HG02798 (cell line): ENCODE measurements around the gene ANKS1A.

Experiments used
- ATAC-seq: cut with Tn5 transposase; IDR thresholded peaks from one replicate; pipeline ENCODE4 v1.9.1; 2021; ENCODE audit warnings: mild to moderate bottlenecking; ENCODE audit not compliant: unreplicated experiment, poor library complexity

The ANKS1A gene

DNA sequence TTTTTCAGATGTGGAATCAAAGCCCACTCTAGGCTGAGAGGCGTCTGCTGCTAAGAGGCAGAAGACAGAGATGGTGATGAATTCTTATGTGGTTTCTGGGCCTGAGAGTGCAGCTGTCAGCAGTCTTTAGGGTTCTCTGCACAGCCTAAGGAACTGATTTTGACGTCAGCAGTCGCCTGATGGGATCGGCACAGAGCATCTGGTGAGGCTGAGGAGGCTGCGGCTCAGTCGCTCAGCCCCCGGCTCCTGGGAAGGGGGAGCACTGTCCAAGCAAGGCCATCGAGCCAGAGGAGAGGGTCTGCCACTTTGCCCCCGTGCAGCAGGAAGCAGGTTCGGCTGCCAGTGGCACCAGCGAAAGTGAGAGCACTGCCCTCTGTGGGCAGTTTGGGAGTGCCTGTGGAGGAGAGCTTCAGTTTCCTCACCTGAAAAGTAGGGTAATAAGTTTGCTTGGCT is 159.6 kb downstream of the ANKS1A start:
- ATAC-seq: no peak

DNA sequence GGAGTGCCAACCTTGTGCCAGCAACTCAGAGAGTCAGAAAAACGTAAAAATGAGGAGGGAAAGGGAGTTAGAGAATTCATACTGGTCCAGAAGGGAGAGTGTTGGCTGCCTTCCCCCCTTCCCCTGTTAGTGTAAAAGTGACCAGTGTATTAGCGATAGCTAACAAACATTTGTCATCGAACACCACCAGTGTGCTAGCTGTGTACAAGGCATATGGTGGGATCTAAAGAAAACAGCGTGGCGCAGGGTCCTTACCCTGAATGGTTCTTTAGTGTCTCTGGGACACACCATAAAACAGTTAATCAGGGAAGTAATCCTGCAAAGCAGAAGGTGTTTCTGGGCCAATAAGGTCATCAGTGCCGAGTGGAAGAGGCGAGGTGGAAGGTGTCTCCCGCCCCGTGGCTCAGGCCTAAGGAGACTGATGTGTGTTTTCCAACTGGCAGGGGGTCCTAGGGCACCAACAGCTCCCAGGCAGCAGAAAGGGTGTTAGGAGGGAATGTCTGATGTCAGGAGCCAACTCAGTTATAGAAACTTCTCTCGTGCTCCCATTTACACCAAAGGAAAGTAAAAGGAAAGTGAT is 160.2 kb downstream of the ANKS1A start:
- ATAC-seq: no peak

DNA sequence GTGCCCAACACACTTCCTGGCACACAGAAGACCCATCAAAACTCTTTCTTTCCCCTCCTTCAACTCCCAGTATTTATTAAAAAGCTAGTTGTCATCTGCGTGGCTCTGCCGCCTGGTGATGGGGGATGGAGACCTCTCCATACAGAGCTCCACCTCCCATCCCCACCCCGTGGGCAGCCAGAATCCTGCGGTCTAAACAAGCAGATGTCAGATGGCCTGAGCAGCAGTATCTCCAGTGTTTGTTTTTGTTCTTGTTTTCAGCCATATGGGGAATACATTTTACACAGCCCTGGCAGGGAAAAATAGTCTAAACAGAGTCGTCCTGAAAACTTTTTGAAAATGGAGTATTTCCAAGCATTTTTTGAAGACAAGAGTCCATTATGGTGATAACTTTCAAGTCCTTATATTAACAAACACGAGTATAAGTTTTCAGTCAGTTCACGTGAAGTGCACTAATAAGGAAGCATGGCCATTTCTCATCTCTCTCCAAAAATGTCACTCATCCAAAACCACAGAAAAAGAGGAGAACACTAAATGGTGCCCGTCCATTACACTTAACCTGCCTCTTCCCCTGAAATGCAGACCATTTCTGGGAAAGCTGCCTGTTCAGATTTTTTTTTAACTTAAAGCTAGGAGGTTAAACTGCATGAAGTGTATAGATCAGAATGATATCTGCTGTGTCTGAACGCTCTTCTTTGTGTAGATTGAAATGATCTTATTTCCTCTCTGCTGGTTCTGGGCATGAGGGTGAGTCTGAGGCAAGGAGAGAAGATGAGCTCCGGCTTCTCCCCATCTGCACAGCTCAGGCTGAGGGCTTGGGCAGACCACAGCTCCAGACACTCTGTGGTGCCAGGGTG is 161.1 kb downstream of the ANKS1A start:
- no peak for ATAC-seq

DNA sequence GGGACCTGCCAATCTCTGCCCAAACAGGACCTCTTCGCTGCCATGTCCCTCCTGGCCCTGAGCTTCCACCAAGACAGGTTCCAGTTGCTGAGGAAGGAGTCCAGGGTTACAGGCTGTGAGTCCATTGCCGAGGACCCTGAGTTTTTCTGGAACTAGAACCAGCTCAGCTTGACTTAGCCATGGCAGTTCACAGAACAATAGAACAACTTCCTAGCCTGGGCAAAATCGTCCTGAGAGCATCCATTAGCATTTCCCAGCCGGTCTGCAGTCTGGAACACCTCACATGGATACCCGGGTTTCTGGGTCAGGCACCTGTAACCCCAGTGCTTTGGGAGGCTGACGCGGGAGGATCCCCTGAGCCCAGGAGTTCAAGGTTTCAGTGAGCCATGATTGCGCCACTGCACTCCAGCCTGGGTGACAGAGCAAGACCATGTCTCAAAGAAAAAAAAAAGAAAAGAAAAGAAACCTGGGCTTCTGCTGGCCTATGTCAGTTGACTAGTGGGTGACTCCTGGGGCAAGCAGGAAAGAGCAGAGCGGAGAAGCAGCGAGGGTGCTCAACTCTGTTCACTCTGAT is 161.8 kb downstream of the ANKS1A start:
- no peak for ATAC-seq

DNA sequence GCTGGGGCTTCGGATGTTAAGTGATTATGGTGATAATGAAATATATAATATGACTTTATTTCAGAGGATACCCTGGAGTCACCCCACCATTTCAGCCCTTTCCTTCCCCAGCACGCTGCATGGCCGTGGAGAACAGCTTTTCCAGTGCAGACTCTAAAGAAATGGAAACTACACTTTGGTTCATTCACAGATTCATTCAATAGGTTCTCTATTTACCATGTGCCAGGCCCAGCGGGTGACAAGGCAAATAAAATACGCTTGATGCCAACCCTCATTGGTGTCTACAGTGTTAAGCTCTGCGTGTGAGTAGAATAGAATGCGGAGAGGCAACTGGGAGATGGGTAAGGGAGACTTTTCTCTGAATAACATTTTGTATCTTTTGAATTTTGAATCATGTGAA is 162.3 kb downstream of the ANKS1A start:
- no peak for ATAC-seq

DNA sequence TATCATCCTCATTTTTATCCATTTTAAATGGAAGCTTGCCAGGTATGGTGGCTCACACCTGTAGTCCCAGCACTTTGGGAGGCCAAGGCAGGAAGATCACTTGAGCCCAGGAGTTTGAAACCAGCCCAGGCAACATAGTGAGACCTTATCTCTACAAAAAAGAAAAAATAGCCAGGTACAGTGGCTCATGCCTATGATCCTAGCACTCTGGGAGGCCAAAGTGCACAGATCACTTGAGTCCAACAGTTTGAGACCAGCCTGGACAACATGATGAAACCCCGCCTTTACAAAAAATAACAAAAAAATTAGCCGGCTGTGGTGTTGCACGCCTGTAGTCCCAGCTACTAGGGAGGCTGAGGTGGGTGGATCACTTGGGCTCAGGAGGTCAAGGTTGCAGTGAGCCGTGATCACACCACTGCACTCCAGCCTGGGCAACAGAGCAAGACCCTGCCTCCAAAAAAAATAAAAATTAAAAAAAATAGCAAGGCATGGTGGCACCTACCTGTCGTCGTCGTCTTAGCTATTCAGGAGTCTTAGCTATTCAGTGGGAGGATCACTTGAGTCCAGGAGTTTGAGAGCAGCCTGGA is 163.0 kb downstream of the ANKS1A start:
- ATAC-seq: no peak

DNA sequence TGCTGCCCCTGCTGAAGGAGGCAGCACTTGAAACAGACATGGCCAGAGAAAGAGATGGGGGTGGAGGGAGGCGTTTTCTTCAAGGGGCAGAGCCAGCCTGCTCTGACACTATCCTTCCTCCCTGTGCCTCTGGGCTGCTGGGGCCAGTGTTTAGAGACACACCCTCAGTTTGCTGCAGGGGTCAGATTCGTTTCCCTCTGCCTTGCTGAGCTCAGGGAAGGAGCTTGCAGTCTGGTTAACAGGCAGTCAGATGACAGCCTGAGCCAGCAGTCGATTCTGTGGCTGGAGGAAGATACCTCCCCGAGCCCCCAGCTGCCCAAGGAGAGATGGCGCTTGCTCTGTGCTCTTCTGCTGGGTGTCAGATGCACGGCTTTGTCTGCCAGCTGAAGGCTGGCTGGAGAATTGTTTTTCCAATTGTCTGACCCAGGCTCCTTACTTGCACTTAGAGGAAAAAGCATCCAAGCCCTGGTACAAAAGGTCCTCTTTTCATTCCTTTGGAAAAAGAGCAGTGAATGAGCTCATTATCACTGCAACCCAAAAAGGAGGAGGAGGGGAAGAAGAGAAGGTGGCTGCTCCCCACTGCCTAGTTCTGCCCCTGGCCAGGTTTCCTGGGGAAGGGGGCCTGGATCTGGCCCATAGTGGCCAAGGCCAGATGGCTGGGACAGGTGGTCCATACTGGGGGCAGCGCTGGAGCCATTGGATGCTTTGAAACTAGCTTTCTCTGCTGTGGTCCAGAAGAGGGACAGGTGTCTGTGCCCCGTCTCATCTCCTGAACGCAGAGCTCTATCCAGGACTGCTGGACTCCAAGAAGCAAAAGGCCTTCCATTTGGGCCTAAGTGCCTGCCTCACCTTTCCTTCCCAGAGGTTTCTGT is 163.9 kb downstream of the ANKS1A start:
- ATAC-seq: no peak

DNA sequence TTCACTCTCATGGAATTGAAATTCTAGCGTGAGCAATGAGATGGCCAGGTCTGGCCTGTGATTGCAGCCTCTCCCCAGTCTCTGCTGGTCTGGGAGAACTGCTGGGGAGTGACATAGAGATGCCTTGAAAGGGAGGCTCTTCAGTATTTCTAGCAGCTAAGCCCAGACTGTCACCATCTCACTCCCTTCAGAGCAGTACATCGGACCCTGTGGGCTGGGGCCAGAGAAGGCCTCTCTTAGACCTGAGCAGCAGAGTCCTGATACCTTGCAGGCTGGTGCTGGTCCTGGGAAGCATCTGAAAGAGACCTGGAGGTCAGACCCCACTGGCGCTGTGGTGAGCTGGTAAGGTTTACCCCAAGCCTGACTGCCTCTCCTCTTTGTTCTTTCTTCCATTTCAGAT is 164.6 kb downstream of the ANKS1A start:
- no peak for ATAC-seq

DNA sequence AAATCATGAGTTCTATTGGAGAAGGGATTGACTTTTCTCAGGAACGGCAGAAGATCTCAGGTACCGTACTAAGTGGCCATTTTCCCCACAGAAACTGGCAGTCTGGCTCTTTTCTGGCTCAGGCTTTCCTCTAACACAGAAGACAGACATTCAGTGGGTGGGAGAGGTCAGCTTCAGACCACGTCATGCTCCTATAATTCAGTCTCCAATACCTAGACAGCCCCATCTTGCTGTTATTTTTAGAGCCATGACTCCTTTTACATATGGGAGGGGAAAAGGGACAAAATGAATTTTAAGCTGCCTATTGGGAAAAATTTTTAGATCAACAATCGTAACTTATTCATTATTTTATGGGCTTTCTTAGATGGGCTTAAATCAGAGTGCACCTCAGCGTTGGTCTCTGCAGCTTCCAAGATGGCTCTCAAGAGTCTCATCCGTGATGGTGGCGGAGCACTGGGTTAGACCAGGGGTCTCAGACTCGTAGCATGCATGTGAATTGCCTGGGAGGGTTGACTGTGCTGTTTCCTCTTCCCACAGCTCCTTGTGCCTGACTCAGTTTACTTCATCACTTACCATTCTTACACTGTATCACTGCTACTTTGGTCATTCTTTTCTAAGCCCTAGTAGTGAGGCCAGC is 165.2 kb downstream of the ANKS1A start:
- ATAC-seq: no peak

DNA sequence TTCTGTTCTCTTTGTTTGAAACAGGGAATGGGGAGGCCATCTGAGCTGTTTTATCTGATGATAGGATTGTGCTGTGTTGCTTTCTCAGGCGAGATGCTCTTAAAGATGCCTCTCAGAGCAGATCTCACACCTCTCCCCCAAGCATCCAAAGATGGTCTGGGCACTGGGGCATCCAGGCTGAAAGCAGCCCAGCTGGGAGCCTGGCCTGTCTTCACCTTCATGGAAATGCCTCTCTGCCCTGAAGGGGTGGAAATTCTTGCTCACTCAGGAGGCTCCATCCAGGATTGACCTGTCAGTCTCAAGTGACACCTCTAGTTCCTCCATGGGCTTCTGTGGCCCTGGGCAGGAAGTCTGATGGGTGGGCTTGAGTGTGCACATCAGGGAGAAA is 165.7 kb downstream of the ANKS1A start:
- no peak for ATAC-seq

DNA sequence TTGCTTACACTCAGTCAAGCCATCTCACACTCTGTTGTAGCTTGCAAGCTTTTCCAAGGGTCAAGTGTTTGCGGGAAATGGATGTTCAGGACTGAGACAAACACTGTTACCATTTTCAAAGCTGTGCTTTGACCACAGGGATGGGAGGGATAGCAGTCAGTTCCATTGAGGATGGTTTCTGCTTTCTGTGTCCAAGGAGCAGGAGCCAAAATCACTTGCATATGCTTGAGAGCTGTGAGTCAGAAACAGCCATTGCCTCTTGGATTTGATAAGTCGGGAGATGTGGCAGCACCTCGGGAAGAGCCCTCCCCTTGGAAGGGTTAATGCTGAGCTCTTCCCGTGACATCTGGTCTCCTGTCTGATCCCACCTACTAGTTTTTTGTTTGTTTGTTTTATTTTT is 166.8 kb downstream of the ANKS1A start:
- no peak for ATAC-seq

DNA sequence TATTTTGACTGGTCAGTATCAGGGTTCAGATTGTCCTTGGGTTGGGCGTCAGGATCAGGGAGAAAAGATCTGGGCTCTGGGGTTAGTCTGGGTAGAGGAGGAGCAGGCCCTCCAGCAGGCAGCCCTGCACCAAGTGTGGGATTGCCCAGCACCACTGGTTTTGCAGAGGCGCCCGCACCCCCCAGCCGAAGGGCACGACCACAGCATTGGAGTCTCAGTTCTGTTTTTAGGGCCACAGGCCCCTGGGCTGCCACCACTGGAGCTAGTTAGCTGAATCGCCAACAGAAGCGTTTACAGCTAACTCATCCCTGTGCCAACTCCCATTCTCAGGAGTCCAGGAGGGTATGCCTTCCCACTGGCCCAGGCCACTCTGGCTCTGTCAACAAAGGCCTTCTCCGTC is 167.9 kb downstream of the ANKS1A start:
- no peak for ATAC-seq

DNA sequence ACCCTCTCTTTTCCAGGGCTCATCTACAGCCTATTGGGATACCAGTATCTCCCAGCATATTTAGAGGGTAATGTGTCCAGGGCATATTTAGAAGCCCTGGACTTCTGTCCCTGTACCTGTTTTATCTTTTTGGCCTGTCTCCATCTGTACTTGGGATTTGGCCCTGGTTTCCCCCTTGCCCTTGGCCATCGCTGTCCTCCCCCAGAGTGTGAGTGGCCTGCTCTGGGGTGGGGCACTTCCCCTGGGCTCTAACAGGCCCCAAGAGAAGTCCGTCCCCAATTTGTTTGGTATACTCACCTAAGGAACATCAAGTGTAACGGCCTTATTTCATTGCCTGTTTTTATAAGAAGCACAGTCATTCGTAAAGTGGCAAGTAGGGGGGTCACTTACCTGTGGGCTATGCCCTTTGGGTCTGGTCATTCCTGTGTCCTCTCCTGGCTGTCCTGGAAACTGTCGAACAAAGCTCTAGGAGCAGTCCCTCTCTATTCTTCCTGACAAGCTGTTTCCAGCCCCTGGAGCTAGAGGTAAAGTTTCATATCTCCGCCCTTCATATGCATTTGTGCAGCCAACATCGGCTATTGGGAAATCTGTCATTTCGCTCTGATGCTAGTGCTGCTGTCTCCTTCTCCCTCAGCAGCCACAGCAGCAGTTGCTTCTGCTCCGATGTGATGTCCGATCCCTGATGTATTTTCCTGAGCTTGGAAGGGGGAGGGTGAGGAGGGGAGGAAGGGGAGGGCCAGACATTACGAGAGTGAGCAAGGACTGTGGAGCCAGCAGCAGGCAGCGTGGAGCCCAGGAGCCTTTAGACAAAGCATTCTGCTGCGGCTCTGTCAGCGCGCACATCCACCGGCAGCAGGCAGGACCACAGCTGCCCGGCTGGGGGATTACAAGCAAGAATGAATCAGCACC is 168.6 kb downstream of the ANKS1A start:
- no peak for ATAC-seq

DNA sequence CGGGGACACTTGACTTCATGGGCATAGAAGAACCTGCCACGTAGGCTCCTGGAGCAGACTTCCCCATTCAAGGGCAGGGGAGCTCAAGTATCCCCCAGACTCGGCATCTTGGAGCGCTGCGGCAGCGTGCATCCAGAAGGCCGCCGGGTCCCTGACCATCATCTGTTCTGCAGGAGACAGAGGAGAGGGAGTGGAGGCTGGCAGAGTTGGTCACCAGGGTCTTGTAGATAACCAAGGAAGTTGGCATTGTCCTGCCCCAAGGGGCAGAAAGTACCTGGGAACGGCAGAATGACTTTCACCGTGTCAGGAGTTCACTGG is 169.3 kb downstream of the ANKS1A start:
- no peak for ATAC-seq

DNA sequence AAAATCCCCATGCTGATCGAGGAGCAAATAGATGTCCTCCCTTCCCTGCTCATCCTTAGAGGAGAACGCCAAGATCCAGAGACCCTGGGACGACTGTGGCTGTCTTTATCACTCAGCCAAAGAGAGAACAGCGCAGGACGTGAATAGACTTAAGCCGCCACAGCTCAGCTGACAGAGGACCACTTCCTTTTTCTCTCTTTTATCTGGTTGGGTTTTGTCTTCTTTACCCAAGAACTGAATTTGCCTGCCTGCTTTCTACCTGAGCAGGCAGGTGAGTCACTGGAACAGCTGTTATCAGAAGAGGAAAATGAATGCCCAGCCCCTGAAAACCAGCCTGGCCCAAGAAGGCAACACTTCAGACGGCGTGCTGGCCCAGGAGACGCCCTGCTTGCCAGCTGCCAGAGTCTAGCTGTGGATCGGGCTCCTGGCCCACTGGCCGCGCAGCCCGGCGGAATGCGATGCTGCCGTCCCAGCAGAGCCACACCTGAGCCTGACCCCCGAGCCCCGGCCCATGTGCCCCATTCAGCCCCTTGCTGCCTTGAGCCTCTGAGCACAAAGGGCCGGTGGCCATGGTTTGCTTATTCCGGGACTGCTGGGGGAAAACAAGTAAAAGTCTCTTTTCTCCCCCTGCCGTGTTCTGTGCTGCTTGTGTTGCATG is 169.9 kb downstream of the ANKS1A start:
- no peak for ATAC-seq

DNA sequence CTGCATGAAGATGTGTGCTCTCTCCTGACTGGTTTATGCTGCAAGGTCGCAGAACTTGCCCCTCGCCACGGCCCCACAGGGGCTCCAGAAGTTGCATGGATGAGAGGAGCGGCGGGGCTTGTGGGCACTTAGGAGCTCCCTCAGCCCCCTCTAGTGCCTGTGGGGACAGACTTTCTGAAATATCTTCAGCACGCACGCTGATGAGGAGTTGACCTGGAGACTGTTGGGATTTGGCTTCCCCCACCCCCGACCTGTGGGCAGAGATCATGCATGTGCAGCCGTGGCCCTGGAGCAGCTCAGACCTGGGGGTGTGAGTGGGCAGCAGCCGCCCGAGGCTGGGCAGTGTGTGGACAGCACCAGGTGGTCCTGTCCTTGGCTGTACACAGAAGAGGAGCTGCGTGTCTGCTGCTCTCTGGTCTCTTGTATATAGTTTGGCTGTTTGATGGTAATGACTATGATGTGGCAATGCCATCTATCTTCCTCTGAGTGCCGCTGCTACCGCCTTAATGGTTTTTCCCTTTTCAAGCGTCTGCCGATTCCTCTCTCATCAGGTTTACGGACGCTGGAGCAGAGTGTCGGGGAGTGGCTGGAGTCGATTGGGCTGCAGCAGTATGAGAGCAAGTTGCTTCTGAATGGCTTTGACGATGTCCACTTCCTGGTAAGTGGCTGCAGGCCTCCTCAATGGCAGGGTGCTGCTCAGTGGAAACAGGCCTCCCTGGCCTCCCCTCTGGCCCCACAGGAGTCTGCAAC is 170.7 kb downstream of the ANKS1A start:
- ATAC-seq: no peak

DNA sequence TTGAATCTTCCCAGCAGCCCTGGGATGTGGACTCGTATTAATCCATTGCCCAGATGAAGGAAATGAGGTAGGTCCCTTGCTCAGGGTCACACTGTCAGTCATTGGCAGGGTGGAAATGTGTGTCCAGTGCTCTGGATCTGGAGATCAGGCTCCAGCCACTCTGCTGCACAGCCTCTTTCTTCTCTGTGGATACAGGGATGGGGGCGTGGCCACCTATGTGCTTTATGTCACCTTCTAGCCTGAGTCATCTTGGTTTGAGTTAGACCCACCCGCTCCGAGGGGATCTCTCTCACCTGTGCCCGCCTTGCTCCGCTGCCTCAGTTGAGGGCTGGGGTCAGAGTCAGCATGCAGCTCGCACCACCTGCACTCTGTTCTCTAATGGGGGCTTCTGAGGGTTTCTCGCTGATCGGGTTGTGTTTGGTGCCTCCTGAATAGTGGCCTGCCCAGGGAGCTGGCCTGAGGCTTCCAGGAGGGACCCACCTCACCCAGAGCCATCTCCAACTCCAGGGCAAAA is 172.1 kb downstream of the ANKS1A start:
- no peak for ATAC-seq
